MV-4-11 (cell line): ENCODE results near the gene SCAF4.
"Not testable (repeated sequence)": the region's sequence is repeated elsewhere in the genome, so short reads cannot be mapped to it uniquely, and the experiment has no call there.

ENCODE experiments used
- DNase-seq: peaks from one replicate; lab custom pipeline; 2025; lab: John Stamatoyannopoulos, UW

SCAF4 gene

DNA sequence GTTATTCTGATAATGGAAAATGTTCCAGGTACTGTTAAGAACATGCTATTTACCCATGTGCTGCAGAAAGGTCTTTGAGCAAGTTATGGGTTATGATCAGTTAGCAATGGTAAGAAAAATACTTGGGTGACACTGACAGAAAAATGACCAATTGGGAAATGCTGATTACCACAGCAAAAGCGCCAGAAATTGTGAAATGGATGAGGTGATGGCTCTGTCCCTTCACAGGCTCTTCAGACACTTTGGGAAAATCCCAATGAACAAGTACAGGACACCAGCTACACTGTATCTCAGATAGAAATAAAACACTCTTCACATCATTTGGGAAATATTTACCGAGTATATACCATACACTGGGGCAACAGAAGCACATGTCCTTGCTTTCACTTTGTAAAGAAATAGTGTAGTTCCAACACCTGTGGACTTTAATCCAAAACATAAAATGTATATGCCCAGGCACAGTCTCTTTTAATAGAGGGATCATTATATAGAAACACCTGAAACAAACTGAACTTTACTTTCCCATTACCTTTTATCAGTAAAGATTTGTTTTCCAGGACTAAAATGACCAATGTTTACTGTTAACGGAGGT, 58.5 kb downstream of the SCAF4 start:
- DNase-seq, result no peak

DNA sequence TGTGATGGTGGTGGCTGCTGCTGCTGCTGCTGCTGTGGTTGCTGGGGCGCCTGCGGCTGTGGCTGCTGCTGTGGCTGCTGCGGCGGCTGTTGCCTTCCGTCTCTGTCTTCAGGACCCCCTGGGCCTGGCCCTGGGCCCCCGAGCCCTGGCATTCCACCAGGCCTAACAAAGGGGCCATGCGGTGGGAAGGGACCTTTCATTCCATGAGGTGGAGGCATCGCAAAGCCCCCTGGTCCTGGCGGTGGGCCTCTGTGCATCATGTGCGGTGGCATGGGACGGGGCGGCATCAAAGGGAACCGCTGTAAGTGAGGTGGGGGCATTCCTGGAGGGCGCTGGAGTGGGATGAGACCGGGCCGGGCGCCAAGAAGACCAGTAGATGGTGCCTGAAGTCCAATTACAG, 60.0 kb downstream of the SCAF4 start:
- no peak for DNase-seq

- DNase-seq, result no peak
Measured at GRCh38 chr21:31671146-31671716, 60.7 kb downstream of the SCAF4 start.

DNA sequence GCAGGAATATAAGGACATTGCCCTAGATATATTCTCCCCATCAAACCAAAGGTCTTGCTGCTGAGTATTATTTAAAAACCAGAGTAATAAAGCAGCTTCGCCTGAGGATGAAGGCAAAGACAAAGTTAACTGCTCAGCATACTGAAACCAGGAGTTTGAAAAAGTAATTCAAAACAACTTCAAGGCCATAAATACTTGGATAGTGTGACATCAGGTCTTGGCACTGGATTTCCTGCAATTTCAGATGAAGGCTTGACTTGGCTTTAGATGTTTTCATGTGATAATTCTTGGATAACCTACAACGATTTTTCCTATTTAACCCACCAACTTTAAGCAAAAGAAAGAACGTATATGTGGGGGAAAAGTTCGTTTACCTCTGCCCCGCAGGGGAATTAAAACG, 61.8 kb downstream of the SCAF4 start:
- DNase-seq, result no peak

DNA sequence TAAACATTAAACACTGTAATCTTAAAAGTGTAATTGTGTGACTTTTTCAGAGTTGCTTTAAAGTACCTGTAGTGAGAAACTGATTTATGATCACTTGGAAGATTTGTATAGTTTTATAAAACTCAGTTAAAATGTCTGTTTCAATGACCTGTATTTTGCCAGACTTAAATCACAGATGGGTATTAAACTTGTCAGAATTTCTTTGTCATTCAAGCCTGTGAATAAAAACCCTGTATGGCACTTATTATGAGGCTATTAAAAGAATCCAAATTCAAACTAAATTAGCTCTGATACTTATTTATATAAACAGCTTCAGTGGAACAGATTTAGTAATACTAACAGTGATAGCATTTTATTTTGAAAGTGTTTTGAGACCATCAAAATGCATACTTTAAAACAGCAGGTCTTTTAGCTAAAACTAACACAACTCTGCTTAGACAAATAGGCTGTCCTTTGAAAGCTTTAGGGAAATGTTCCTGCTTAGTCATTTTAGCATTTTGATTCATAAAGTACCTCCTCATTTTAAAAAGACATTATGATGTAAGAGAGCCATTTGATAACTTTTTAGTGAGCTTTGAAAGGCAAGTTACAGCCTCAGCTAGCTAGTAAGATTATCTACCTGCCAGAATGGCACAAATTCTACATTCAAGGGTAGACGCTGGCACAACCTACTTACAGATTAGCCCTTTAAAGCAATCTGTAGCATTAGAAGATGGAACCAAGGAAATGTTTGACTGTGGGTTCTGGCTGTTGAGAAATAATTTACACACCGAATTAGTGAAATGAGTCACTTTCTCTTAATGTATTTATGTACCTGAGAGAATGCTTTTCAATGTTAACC, 63.0 kb downstream of the SCAF4 start:
- no peak for DNase-seq

DNA sequence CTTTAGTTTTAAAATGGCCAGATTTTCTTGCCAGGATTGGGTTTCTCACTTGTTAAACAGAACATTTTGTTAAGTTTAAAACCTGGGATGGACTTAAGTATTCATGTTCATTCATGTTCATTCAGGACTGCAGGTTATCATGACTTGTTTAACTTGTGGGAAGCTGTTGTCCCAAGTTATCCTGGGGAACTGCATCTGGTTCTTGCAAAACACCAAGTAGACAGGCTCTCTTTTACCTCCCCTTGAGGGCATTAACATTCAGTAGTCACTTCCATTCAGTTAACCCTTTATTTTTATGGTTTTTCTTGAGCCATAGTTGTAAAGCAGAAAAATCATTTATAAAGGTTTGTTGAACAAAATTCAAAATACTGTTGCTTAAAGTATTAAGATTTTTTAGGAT, 64.3 kb downstream of the SCAF4 start:
- DNase-seq, result no peak

DNA sequence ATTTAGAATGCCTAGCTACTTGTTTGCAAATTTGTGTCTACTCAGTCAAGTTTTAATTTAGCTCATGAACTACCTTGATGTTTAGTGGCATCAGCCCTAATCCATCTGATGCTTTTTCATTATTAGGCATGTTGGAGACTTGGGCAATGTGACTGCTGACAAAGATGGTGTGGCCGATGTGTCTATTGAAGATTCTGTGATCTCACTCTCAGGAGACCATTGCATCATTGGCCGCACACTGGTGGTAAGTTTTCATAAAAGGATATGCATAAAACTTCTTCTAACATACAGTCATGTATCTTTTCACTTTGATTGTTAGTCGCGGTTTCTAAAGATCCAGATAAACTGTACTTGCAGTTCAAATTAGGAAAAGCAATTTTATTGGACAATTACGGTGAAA, 64.8 kb downstream of the SCAF4 start:
- no peak for DNase-seq

DNA sequence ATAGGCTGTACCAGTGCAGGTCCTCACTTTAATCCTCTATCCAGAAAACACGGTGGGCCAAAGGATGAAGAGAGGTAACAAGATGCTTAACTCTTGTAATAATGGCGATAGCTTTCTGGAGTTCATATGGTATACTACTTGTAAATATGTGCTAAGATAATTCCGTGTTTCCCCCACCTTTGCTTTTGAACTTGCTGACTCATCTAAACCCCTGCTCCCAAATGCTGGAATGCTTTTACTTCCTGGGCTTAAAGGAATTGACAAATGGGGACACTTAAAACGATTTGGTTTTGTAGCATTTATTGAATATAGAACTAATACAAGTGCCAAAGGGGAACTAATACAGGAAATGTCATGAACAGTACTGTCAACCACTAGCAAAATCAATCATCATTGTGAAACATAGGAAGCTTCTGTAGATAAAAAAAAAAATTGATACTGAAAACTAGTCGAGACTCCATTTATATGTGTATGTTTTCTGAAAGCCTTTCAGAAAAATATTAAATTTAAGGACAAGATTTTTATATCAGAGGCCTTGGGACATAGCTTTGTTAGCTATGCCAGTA, 65.4 kb downstream of the SCAF4 start:
- peak; percentile 47 for DNase-seq

DNA sequence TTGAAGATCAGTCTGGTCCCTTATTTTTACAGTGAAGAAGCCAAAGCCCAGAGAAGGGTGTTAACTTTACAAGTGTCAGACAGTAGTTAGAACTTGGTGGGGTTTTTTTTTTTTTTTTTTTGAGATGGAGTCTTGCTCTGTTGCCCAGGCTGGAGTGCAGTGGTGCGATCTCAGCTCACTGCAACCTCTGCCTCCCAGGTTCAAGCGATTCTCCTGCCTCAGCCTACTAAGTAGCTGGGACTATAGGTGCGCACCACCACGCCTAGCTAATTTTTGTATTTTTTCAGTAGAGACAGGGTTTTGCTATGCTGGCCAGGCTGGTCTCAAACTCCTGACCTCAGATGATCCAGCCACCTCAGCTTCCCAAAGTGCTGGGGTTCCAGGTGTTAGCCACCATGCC, 66.0 kb downstream of the SCAF4 start:
- DNase-seq, result not testable (repeated sequence)

GRCh38 chr21:31665397-31665796, 66.5 kb downstream of the SCAF4 start:
- DNase-seq, result peak; percentile 49

DNA sequence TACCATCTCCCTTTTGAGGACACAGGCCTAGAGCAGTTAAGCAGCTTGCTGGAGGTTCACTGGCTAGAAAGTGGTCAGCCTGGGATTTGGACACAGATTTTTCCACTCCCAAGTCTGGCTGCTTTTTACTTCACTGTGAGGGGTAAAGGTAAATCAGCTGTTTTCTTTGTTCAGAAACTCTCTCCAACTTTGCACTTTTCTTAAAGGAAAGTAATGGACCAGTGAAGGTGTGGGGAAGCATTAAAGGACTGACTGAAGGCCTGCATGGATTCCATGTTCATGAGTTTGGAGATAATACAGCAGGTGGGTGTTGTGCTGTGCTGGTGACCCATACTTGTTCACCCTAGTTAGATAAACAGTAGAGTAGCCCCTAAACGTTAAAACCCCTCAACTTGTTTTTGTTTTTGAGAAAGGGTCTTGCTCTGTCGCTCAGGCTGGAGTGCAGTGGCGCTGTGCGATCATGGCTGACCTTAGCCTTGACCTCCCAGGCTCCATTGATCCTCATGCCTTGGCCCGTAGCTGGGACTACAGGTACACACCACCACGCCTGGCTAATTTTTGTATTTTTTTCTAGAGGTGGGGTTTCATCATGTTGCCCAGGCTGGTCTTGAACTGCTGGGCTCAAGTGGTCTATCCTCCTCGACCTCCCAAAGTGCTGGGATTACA, 68.2 kb downstream of the SCAF4 start:
- no peak for DNase-seq

DNA sequence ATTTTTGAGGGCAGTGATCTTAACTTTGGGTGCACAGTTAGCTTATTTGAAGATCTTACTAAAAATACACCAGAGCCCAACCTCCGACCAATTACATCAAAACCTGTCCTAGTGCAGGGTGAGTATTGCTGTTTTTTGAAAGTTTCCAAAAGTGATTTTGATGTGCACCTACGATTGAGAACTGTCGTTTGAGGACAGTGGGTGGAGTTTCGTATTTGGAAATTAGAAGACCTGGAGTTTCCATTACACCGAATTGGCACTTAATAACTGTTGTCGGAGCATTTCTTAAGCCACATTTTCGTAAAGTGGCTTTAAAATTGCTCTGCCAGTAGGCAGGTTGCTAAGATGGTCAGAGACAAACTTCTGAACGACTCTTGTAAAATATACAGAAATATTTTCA, 71.3 kb downstream of the SCAF4 start:
- DNase-seq, result no peak

GRCh38 chr21:31660259-31660565, 71.7 kb downstream of the SCAF4 start:
- DNase-seq, result no peak

DNA sequence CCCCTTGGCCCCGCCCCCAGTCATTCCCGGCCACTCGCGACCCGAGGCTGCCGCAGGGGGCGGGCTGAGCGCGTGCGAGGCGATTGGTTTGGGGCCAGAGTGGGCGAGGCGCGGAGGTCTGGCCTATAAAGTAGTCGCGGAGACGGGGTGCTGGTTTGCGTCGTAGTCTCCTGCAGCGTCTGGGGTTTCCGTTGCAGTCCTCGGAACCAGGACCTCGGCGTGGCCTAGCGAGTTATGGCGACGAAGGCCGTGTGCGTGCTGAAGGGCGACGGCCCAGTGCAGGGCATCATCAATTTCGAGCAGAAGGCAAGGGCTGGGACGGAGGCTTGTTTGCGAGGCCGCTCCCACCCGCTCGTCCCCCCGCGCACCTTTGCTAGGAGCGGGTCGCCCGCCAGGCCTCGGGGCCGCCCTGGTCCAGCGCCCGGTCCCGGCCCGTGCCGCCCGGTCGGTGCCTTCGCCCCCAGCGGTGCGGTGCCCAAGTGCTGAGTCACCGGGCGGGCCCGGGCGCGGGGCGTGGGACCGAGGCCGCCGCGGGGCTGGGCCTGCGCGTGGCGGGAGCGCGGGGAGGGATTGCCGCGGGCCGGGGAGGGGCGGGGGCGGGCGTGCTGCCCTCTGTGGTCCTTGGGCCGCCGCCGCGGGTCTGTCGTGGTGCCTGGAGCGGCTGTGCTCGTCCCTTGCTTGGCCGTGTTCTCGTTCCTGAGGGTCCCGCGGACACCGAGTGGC, 72.2 kb downstream of the SCAF4 start, which contains the start of gene SOD1:
Gene SOD1 (plus strand): TSS at position 158 of the 723 bp plus-strand sequence. CDS start 77 bp downstream, at position 235.
- DNase-seq, result peak; percentile 89

DNA sequence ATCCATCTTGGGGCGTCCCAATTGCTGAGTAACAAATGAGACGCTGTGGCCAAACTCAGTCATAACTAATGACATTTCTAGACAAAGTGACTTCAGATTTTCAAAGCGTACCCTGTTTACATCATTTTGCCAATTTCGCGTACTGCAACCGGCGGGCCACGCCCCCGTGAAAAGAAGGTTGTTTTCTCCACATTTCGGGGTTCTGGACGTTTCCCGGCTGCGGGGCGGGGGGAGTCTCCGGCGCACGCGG, 72.7 kb downstream of the SCAF4 start:
- DNase-seq, result no peak

- no peak for DNase-seq
Measured at GRCh38 chr21:31658053-31658452, 73.9 kb downstream of the SCAF4 start.

GRCh38 chr21:31656199-31657095, 75.5 kb downstream of the SCAF4 start:
- peak; percentile 12 for DNase-seq

- DNase-seq, result not testable (repeated sequence)
Measured at GRCh38 chr21:31654821-31655580, 76.9 kb downstream of the SCAF4 start.

DNA sequence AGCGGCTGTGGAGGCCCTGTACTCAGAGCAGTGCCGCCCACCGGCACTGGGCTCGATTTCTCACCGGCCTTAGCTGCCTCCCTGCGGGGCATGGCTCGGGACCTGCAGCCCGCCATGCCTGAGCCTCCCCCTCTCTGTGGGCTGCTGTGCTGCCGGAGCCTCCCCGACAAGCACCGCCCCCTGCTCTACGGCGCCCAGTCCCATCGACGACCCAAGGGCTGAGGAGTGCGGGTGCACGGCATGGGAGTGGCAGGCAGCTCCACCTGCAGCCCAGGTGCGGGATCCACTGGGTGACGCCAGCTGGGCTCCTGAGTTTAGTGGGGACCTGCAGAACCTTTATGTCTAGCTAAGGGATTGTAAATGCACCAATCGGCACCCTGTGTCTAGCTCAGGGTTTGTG, 77.6 kb downstream of the SCAF4 start:
- DNase-seq, result no peak

DNA sequence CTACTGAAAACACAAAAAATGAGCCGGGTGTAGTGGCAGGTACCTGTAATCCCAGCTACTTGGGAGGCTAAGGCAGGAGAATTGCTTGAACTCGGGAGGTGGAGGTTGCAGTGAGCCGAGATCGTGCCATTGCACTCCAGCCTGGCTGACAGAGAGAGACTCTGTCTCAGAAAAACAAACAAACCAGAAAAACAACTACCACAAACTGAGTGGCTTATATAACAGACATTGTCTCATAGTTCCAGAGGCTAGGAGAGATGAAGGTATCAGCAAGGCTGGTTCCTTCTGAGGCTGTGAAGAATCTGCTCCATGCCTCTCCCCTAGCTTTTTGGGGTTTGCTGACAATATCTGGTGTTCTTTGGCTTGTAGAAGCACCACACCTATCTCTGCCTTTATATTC, 80.4 kb downstream of the SCAF4 start:
- DNase-seq, result not testable (repeated sequence)
